H9 (cell line): ENCODE results near the gene EXOC3L1. TPM values are rescaled to one million over a fixed set of nuclear protein-coding genes. Genes with fewer than 3 reads are reported as not detected.

Source experiments
- DNase-seq: peaks from one replicate; pipeline ENCODE4 v3.0.0-alpha.2; 2017
- H2AFZ ChIP-seq: one replicate; pipeline ENCODE4 v1.6.1; 2013; ENCODE audit warnings: mild to moderate bottlenecking, low read length, control low read depth, moderate library complexity
- H2AK5ac ChIP-seq: 2 replicates; pipeline ENCODE4 v1.6.1; 2013; ENCODE audit warnings: low read length, control low read depth, mixed read lengths; ENCODE audit not compliant: insufficient read length
- H2BK120ac ChIP-seq: one replicate; pipeline ENCODE4 v1.6.1; 2013; ENCODE audit warnings: low read depth, mild to moderate bottlenecking, low read length, control low read depth, inconsistent platforms; ENCODE audit not compliant: poor library complexity, severe bottlenecking
- H2BK12ac ChIP-seq: 2 replicates; pipeline ENCODE4 v1.6.1; 2013; ENCODE audit warnings: low read length, control low read depth, mixed read lengths, low read depth; ENCODE audit not compliant: insufficient read length
- H2BK15ac ChIP-seq: 2 replicates; pipeline ENCODE4 v1.6.1; 2013; ENCODE audit warnings: low read depth, low read length, control low read depth
- H2BK20ac ChIP-seq: one replicate; pipeline ENCODE4 v1.6.1; 2013; ENCODE audit warnings: low read depth, mild to moderate bottlenecking, low read length, control low read depth, inconsistent platforms; ENCODE audit not compliant: poor library complexity, severe bottlenecking
- H2BK5ac ChIP-seq: 2 replicates; pipeline ENCODE4 v1.6.1; 2013; ENCODE audit warnings: low read length, control low read depth, mixed read lengths; ENCODE audit not compliant: insufficient read length
- H3K14ac ChIP-seq: 2 replicates; pipeline ENCODE4 v1.6.1; 2013; ENCODE audit warnings: low read length, control low read depth; ENCODE audit not compliant: insufficient read depth
- H3K18ac ChIP-seq: 2 replicates; pipeline ENCODE4 v1.6.1; 2013; ENCODE audit warnings: low read depth, mild to moderate bottlenecking, mixed read lengths, low read length, control low read depth; ENCODE audit not compliant: insufficient read length
- H3K23ac ChIP-seq: 2 replicates; pipeline ENCODE4 v1.6.1; 2013; ENCODE audit warnings: low read length, control low read depth, mixed read lengths, low read depth; ENCODE audit not compliant: insufficient read length
- H3K23me2 ChIP-seq: 2 replicates; pipeline ENCODE4 v1.6.1; 2013; ENCODE audit warnings: low read depth, mild to moderate bottlenecking, mixed read lengths, low read length, control low read depth; ENCODE audit not compliant: insufficient read length, poor library complexity, severe bottlenecking
- H3K27ac ChIP-seq: 2 replicates; pipeline ENCODE4 v1.5.1; 2013; ENCODE audit warnings: low read length, control low read depth, mixed read lengths, low read depth; ENCODE audit not compliant: insufficient read length
- H3K27me3 ChIP-seq: 2 replicates; pipeline ENCODE4 v1.6.1; 2013; ENCODE audit warnings: low read length, control low read depth, inconsistent platforms; ENCODE audit not compliant: insufficient read depth
- H3K4ac ChIP-seq: 2 replicates; pipeline ENCODE4 v1.6.1; 2013; ENCODE audit warnings: low read depth, mild to moderate bottlenecking, control low read depth, inconsistent platforms, low read length, moderate library complexity
- H3K4me1 ChIP-seq: 2 replicates; pipeline ENCODE4 v1.6.1; 2013; ENCODE audit warnings: low read length, control low read depth, inconsistent platforms; ENCODE audit not compliant: insufficient read depth
- H3K4me2 ChIP-seq: 2 replicates; pipeline ENCODE4 v1.6.1; 2013; ENCODE audit warnings: low read length, control low read depth, mixed read lengths; ENCODE audit not compliant: insufficient read length, insufficient read depth
- H3K56ac ChIP-seq: 2 replicates; pipeline ENCODE4 v1.6.1; 2013; ENCODE audit warnings: low read depth, mild to moderate bottlenecking, mixed read lengths, low read length, control low read depth; ENCODE audit not compliant: insufficient read length
- H3K79me1 ChIP-seq: 2 replicates; pipeline ENCODE4 v1.6.1; 2013; ENCODE audit warnings: low read depth, mild to moderate bottlenecking, moderate library complexity, low read length, control low read depth, inconsistent platforms; ENCODE audit not compliant: insufficient read depth, poor library complexity, severe bottlenecking
- H3K79me2 ChIP-seq: 2 replicates; pipeline ENCODE4 v1.6.1; 2013; ENCODE audit warnings: low read length, control low read depth, inconsistent platforms; ENCODE audit not compliant: insufficient read depth
- H3K9ac ChIP-seq: 2 replicates; pipeline ENCODE4 v1.6.1; 2013; ENCODE audit warnings: low read length, control low read depth, mixed read lengths; ENCODE audit not compliant: insufficient read length; ENCODE audit errors: extremely low read depth
- H3K9me3 ChIP-seq: one replicate; pipeline ENCODE4 v1.6.1; 2013; ENCODE audit warnings: low read depth, low read length, inconsistent platforms; ENCODE audit not compliant: control insufficient read depth
- H3T11ph ChIP-seq: one replicate; pipeline ENCODE4 v1.6.1; 2013; ENCODE audit warnings: mild to moderate bottlenecking, low read length, control low read depth, inconsistent platforms
- H4K20me1 ChIP-seq: one replicate; pipeline ENCODE4 v1.6.1; 2013; ENCODE audit not compliant: control insufficient read depth, insufficient read length, insufficient read depth
- H4K5ac ChIP-seq: 2 replicates; pipeline ENCODE4 v1.6.1; 2013; ENCODE audit warnings: low read depth, mild to moderate bottlenecking, mixed read lengths, low read length, control low read depth; ENCODE audit not compliant: insufficient read length
- H4K8ac ChIP-seq: replicated peaks from 2 replicates; pipeline ENCODE4 v1.6.1; 2013; ENCODE audit warnings: low read length, control low read depth, mixed read lengths, low read depth; ENCODE audit not compliant: insufficient read length
- H4K91ac ChIP-seq: 2 replicates; pipeline ENCODE4 v1.6.1; 2013; ENCODE audit warnings: low read depth, mild to moderate bottlenecking, moderate library complexity, mixed read lengths, low read length, control low read depth; ENCODE audit not compliant: insufficient read length
- H3K27ac Mint-ChIP-seq, 3 experiments: 2 replicates in 2 of 3; 3 replicates in 1 of 3; pipeline ENCODE4 v1.8.0; 2020 to 2021; ENCODE audit warnings: mixed read lengths in 3 of 3, mild to moderate bottlenecking in 1 of 3, moderate library complexity in 1 of 3
- H3K27me3 Mint-ChIP-seq: 2 replicates; pipeline ENCODE4 v1.8.0; 2021; ENCODE audit warnings: low read depth, mild to moderate bottlenecking, moderate library complexity, mixed read lengths
- H3K36me3 Mint-ChIP-seq, 3 experiments: 2 replicates in 2 of 3; 3 replicates in 1 of 3; pipeline ENCODE4 v1.8.0; 2020 to 2021; ENCODE audit warnings: low read depth in 3 of 3, mixed read lengths in 3 of 3; ENCODE audit not compliant: insufficient read depth in 1 of 3
- H3K4me1 Mint-ChIP-seq, 2 experiments: 2 replicates each; pipeline ENCODE4 v1.8.0; 2020; ENCODE audit warnings: mixed read lengths in 2 of 2
- H3K4me3 Mint-ChIP-seq, 2 experiments: 2 replicates in 1 of 2; 3 replicates in 1 of 2; pipeline ENCODE4 v1.8.0; 2020 to 2021; ENCODE audit warnings: mild to moderate bottlenecking in 2 of 2, mixed read lengths in 2 of 2, moderate library complexity in 1 of 2
- H3K9me3 Mint-ChIP-seq, 2 experiments: 2 replicates in 1 of 2; 3 replicates in 1 of 2; pipeline ENCODE4 v1.8.0; 2020; ENCODE audit warnings: mild to moderate bottlenecking in 2 of 2, mixed read lengths in 2 of 2, moderate library complexity in 1 of 2
- WGBS: extraction: QIAGEN DNeasy Blood & Tissue Kit; methylation state at CpG from one replicate; pipeline ENCODE4 v1.1.7; 2013; ENCODE audit warnings: missing lambda C conversion rate, low lambda C conversion rate, mixed read lengths; ENCODE audit not compliant: insufficient read length; ENCODE audit errors: extremely low coverage; 5-methylcytosine and 5-hydroxymethylcytosine counted together
- total RNA-seq: library from RNA; stranded (reverse); gene quantifications from 2 replicates; pipeline ENCODE4 v1.2.1, GENCODE V29; 2021
- TF ChIP-seq, protein P1 (sequence below): fragments of 200-600 bp; sonication (generic); conservative IDR thresholded peaks from 3 replicates; pipeline ENCODE4 v1.8.0; 2021; ENCODE audit warnings: antibody characterized with exemption, mild to moderate bottlenecking

EXOC3L1 gene
- total RNA-seq, 1 experiment from 2014 or later = 3.3 TPM

GRCh38 chr16:67230809-67231660 is 41.1 kb upstream of the EXOC3L1 start:
- H3K4me1 Mint-ChIP-seq = peaks cover 12 to 16% of the 10 kb centered on the region in 2 experiments
- Histone ChIP-seq H3K4me1 (peaks cover 3% of the 10 kb centered on the region), H3T11ph (no peak overlapping the region), H3K27me3 (no peaks in the 10 kb centered on the region), H2BK15ac (no peak overlapping the region), H3K56ac (no peak overlapping the region), H2AFZ (no peak overlapping the region), H4K5ac (no peak overlapping the region), H3K79me2 (peaks cover 5% of the 10 kb centered on the region; the same call in 1 of the 2 replicates), H2BK20ac (no peak overlapping the region), H3K4ac (no peak overlapping the region), H4K8ac (no peak overlapping the region), H3K27ac (no peak overlapping the region), H3K23me2 (peaks cover 15% of the 10 kb centered on the region), H3K9me3 (no peaks in the 10 kb centered on the region), H2BK5ac (no peak overlapping the region), H2AK5ac (no peak overlapping the region), H2BK12ac (no peak overlapping the region), H3K18ac (no peak overlapping the region), H3K14ac (no peak overlapping the region), H4K91ac (no peak overlapping the region), H3K79me1 (peaks cover 3% of the 10 kb centered on the region), H3K9ac (no peak overlapping the region), H4K20me1 (no peaks in the 10 kb centered on the region), H2BK120ac (no peak overlapping the region), H3K23ac (no peak overlapping the region), H3K4me2 (no peak overlapping the region)
- no peak overlapping the region for H3K4me3 Mint-ChIP-seq
- WGBS = no CpG with 5 or more reads among the region's 12 CpGs
- no peak overlapping the region for H3K27ac Mint-ChIP-seq
- peaks cover 26 to 74% (median 60%) of the 10 kb centered on the region in 3 experiments for H3K36me3 Mint-ChIP-seq
- peak; percentile 20 for DNase-seq
- TF ChIP-seq, protein P1, sequence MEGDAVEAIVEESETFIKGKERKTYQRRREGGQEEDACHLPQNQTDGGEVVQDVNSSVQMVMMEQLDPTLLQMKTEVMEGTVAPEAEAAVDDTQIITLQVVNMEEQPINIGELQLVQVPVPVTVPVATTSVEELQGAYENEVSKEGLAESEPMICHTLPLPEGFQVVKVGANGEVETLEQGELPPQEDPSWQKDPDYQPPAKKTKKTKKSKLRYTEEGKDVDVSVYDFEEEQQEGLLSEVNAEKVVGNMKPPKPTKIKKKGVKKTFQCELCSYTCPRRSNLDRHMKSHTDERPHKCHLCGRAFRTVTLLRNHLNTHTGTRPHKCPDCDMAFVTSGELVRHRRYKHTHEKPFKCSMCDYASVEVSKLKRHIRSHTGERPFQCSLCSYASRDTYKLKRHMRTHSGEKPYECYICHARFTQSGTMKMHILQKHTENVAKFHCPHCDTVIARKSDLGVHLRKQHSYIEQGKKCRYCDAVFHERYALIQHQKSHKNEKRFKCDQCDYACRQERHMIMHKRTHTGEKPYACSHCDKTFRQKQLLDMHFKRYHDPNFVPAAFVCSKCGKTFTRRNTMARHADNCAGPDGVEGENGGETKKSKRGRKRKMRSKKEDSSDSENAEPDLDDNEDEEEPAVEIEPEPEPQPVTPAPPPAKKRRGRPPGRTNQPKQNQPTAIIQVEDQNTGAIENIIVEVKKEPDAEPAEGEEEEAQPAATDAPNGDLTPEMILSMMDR = no peak
- H3K9me3 Mint-ChIP-seq = no peaks in the 10 kb centered on the region; a peak in 1 of 5 replicates
- H3K27me3 Mint-ChIP-seq = no peaks in the 10 kb centered on the region
